Upper lobe of left lung (tissue), 4 donors: ENCODE measurements around the gene CES4A.

Source experiments
- POLR2A ChIP-seq, 4 donors: fragments of 450-650 bp; IDR thresholded peaks; one replicate each; pipeline ENCODE4 v1.5.1; 2016 to 2017; ENCODE audit warnings: antibody characterized with exemption in 4 of 4, mild to moderate bottlenecking in 2 of 4
- TF ChIP-seq, protein P1 (sequence below), 6 experiments: fragments of 450-650 bp in 4 of 6; fragments of 200-600 bp in 2 of 6; sonication (generic) in 2 of 6; IDR thresholded peaks; one replicate each; pipeline ENCODE4 v1.5.1; 2016 to 2019; ENCODE audit warnings: antibody characterized with exemption in 6 of 6

DNA sequence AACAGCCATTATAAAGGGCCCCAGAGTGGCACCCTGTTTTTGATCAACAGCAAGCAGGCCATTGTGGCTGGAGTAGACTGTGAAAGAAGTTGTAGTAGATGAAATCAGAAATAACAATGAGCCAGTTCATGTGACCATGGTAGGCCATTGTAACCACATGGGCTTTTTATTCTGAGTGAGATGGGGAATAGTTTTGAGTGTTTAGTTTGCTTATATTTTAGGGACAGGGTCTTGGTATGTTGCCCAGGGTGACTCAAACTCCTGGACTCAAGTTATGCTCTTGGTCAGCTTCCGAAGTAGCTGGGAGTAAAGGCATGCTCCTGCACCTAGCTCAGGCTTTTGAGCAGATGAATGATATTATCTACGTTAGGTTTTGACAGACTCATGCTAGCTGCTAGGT lies 52.5 kb downstream of the CES4A start:
- no peak for TF ChIP-seq POLR2A (IDR thresholded peaks at IDR 0.05)
- TF ChIP-seq, protein P1, sequence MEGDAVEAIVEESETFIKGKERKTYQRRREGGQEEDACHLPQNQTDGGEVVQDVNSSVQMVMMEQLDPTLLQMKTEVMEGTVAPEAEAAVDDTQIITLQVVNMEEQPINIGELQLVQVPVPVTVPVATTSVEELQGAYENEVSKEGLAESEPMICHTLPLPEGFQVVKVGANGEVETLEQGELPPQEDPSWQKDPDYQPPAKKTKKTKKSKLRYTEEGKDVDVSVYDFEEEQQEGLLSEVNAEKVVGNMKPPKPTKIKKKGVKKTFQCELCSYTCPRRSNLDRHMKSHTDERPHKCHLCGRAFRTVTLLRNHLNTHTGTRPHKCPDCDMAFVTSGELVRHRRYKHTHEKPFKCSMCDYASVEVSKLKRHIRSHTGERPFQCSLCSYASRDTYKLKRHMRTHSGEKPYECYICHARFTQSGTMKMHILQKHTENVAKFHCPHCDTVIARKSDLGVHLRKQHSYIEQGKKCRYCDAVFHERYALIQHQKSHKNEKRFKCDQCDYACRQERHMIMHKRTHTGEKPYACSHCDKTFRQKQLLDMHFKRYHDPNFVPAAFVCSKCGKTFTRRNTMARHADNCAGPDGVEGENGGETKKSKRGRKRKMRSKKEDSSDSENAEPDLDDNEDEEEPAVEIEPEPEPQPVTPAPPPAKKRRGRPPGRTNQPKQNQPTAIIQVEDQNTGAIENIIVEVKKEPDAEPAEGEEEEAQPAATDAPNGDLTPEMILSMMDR (IDR thresholded peaks at IDR 0.05): no peak
